H1 (cell line): Measurements from ENCODE around the gene PPP2R2C.

Experiments
- CEBPB ChIP-seq: IDR thresholded peaks from 2 replicates; pipeline ENCODE4 v1.6.1; 2012; ENCODE audit warnings: low read depth, low read length
- JUND ChIP-seq: IDR thresholded peaks from 2 replicates; pipeline ENCODE4 v1.6.1; 2011; ENCODE audit warnings: mild to moderate bottlenecking, improper control_type of control experiment, low read length
- KDM1A ChIP-seq: fragments of 200-600, 300-600 bp; sonication (generic); IDR thresholded peaks from 2 replicates; pipeline ENCODE4 v1.7.1; 2016; ENCODE audit warnings: mild to moderate bottlenecking, low read length, borderline replicate concordance
- RNF2 ChIP-seq: fragments of 200-900, 300-1000 bp; sonication (generic); IDR thresholded peaks from 2 replicates; pipeline ENCODE4 v1.7.1; 2016; ENCODE audit warnings: borderline replicate concordance, low read depth, mild to moderate bottlenecking, antibody characterized with exemption, low read length; ENCODE audit not compliant: poor library complexity, severe bottlenecking; ENCODE audit errors: missing control alignments
- YY1 ChIP-seq: IDR thresholded peaks from 2 replicates; pipeline ENCODE4 v1.6.1; 2011; ENCODE audit warnings: low read depth, mild to moderate bottlenecking, low read length
- TF ChIP-seq, protein P1 (sequence below): IDR thresholded peaks from 2 replicates; pipeline ENCODE4 v1.6.1; 2011; ENCODE audit warnings: low read depth, mild to moderate bottlenecking, low read length; ENCODE audit not compliant: insufficient read depth
- TF ChIP-seq, protein P2 (sequence below), 3 experiments: IDR thresholded peaks; 1 replicate in 2 of 3; 2 replicates in 1 of 3; pipeline versions ENCODE4 v1.5.1 to v1.6.1; 2011; ENCODE audit warnings: low read length in 3 of 3, mild to moderate bottlenecking in 3 of 3, inconsistent platforms in 2 of 3, low read depth in 1 of 3, moderate library complexity in 1 of 3; ENCODE audit not compliant: insufficient read depth in 1 of 3; ENCODE audit errors: control extremely low read depth in 1 of 3

DNA sequence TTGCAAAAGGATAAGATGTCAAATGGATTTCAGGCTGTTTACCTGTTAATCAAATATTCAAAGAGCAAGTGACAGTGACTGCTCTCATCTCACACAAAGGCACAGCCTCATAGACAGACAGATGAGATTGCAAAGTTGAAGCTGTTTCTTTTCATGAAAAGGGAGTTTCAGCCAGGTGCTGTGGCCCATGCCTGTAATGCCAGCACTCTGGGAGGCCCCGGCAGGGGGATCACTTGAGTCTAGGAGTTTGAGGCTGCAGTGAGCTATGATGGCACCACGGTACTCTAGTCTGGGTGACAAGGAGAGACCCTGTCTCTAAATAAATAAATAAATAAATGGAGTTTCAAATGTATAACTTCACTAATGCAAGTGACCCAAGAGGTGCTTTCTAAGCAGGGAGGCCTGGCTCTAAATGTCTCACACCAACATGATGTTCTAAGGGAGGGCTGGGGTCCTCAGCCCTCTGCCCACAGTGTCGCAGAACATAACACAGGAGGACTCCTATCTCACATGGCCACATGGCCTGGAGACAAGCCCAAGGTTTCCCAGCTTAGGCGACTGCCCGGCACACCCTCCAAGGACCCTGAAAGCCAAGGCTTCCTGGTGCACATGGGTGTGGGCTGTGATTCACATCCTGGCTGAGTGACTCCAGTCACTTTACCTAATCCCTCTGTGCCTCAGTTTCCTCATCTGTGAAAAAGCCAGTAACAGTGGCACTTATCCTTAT lies 26.8 kb downstream of the PPP2R2C start:
- TF ChIP-seq, protein P1, sequence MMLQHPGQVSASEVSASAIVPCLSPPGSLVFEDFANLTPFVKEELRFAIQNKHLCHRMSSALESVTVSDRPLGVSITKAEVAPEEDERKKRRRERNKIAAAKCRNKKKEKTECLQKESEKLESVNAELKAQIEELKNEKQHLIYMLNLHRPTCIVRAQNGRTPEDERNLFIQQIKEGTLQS: no peak
- TF ChIP-seq RNF2 (no peak), JUND (no peak), YY1 (no peak), KDM1A (no peak), CEBPB (no peak)
- TF ChIP-seq, protein P2, sequence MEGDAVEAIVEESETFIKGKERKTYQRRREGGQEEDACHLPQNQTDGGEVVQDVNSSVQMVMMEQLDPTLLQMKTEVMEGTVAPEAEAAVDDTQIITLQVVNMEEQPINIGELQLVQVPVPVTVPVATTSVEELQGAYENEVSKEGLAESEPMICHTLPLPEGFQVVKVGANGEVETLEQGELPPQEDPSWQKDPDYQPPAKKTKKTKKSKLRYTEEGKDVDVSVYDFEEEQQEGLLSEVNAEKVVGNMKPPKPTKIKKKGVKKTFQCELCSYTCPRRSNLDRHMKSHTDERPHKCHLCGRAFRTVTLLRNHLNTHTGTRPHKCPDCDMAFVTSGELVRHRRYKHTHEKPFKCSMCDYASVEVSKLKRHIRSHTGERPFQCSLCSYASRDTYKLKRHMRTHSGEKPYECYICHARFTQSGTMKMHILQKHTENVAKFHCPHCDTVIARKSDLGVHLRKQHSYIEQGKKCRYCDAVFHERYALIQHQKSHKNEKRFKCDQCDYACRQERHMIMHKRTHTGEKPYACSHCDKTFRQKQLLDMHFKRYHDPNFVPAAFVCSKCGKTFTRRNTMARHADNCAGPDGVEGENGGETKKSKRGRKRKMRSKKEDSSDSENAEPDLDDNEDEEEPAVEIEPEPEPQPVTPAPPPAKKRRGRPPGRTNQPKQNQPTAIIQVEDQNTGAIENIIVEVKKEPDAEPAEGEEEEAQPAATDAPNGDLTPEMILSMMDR (IDR thresholded peaks at IDR 0.05; ENCODE audit: control extremely low read depth in 1 of 3, insufficient read depth in 1 of 3, low read depth in 1 of 3, low read length in 3 of 3): no peak
